Epithelial cell of prostate (primary cell): ENCODE results near the gene TBC1D22A.

Source experiments
- DNase-seq: peaks from one replicate; pipeline ENCODE4 v3.0.0-alpha.2; 2011; ENCODE audit warnings: low read depth, low spot score
- H3K27ac ChIP-seq: fragments of 450-650 bp; 2 replicates; pipeline ENCODE4 v1.5.1; 2017; ENCODE audit warnings: mild to moderate bottlenecking

TBC1D22A gene

GRCh38 chr22:46896568-46897245, 134.3 kb downstream of the TBC1D22A start:
- DNase-seq: no peak
- no peak overlapping the region for H3K27ac ChIP-seq

GRCh38 chr22:46897246-46897623, 134.8 kb downstream of the TBC1D22A start:
- no peak overlapping the region for H3K27ac ChIP-seq

GRCh38 chr22:46900549-46900948, 138.1 kb downstream of the TBC1D22A start:
- no peak overlapping the region for H3K27ac ChIP-seq

More at GRCh38 chr22:46897246-46897623, 134.8 kb downstream of the TBC1D22A start:
- no peak for DNase-seq

GRCh38 chr22:46902436-46902835, 140.0 kb downstream of the TBC1D22A start:
- DNase-seq: no peak
- no peak overlapping the region for H3K27ac ChIP-seq

More at GRCh38 chr22:46900549-46900948, 138.1 kb downstream of the TBC1D22A start:
- no peak for DNase-seq

GRCh38 chr22:46902998-46903916, 140.8 kb downstream of the TBC1D22A start:
- no peak overlapping the region for H3K27ac ChIP-seq
- DNase-seq: no peak

GRCh38 chr22:46905415-46905814, 143.0 kb downstream of the TBC1D22A start:
- H3K27ac ChIP-seq: no peak overlapping the region
- no peak for DNase-seq

- no peak for DNase-seq
- H3K27ac ChIP-seq: no peak overlapping the region
These were observed 143.4 kb downstream of the TBC1D22A start for GRCh38 chr22:46905834-46906233.

GRCh38 chr22:46906326-46907045, 144.0 kb downstream of the TBC1D22A start:
- no peak overlapping the region for H3K27ac ChIP-seq
- DNase-seq: no peak

GRCh38 chr22:46907241-46908215, 145.1 kb downstream of the TBC1D22A start:
- no peak for DNase-seq

GRCh38 chr22:46908641-46909107, 146.2 kb downstream of the TBC1D22A start:
- no peak for DNase-seq
- H3K27ac ChIP-seq: no peak overlapping the region

More at GRCh38 chr22:46907241-46908215, 145.1 kb downstream of the TBC1D22A start:
- no peak overlapping the region for H3K27ac ChIP-seq

GRCh38 chr22:46909237-46910030, 147.0 kb downstream of the TBC1D22A start:
- no peak overlapping the region for H3K27ac ChIP-seq
- DNase-seq: no peak

- H3K27ac ChIP-seq: no peak overlapping the region
- no peak for DNase-seq
These were observed 148.2 kb downstream of the TBC1D22A start for GRCh38 chr22:46910624-46911023.

- no peak for DNase-seq
- no peak overlapping the region for H3K27ac ChIP-seq
These were observed 148.9 kb downstream of the TBC1D22A start for GRCh38 chr22:46911346-46911745.

GRCh38 chr22:46913351-46913750, 150.9 kb downstream of the TBC1D22A start:
- DNase-seq: no peak
- H3K27ac ChIP-seq: no peak overlapping the region

- no peak overlapping the region for H3K27ac ChIP-seq
- DNase-seq: no peak
These were observed 152.0 kb downstream of the TBC1D22A start for GRCh38 chr22:46914481-46914880.

GRCh38 chr22:46914916-46915894, 152.8 kb downstream of the TBC1D22A start:
- no peak for DNase-seq
- no peak overlapping the region for H3K27ac ChIP-seq

- DNase-seq: no peak
- no peak overlapping the region for H3K27ac ChIP-seq
These were observed 153.7 kb downstream of the TBC1D22A start for GRCh38 chr22:46915950-46916730.
